DMS79 (cell line): ENCODE results near the gene MFN2.

Source experiments
- DNase-seq: peaks from one replicate; lab custom pipeline; 2025; lab: John Stamatoyannopoulos, UW

MFN2 gene

GRCh38 chr1:11960276-11960675 lies 20.0 kb upstream of the MFN2 start:
- no peak for DNase-seq

GRCh38 chr1:11960715-11961114 lies 19.5 kb upstream of the MFN2 start:
- DNase-seq, result no peak

DNA sequence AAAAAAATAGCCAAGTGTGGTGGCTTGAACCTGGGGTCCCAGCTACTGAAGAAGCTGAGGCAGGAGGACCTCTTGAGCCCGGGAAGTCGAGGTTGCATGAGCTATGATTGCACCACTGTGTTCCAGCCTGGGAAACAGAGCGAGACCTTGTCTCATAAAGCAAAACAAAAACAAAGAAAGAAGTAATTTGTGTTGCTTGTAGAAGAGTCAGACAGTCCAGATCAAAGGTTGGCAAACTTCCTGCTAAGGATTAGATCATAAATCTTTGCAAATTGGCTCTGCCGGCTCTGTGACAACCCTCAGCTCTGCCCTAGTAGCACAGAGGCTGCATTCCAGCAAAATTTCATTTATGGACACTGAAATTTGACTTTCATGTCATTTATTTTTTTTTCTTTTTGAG lies 19.0 kb upstream of the MFN2 start:
- no peak for DNase-seq

GRCh38 chr1:11963622-11964021 lies 16.6 kb upstream of the MFN2 start:
- DNase-seq, result no peak

DNA sequence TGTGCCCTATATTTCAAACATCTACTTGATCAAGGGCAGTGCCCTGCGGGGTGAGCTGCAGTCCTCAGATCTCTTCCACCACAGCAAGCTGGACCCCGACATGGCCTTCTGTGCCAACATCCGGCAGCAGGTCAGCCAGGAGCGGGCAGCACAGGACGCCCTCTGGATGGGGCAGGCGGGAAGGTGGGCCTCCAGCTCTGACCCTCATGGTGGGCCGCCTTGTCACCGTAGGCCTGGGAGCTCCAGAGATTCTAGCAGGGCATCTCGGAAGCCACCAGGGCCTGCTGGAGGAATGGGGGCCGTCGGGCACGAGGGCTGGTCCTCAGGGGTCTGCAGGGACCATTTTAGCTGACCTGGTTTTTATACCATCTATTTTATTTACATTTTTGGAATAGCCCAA lies 15.6 kb upstream of the MFN2 start:
- DNase-seq, result no peak

DNA sequence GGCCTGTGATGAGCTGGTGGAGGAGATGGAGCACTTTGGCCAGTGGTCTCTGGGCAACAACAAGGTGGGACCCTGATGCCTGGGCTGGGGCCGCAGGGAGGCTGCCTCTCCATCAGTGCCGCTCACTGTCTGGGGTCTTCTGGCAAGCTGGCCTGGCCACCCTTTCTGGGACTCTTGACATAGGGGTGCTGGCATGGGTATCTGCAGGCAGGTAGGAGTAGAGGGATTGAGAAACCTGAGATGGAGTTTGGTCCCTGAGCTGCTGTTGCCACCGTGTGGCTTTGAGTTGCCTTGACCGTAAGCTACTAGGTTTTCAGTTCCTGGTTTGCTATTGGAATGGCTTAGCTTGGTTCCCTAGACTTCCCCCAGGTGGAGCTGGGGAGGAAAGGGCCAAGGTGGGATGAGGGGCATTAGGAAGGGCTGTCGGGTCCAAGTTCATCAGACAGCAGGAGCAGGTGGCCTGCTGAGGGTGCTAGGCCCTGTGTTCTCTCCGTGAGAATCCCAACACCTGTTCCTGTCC lies 13.2 kb upstream of the MFN2 start:
- DNase-seq, result peak; percentile 51

DNA sequence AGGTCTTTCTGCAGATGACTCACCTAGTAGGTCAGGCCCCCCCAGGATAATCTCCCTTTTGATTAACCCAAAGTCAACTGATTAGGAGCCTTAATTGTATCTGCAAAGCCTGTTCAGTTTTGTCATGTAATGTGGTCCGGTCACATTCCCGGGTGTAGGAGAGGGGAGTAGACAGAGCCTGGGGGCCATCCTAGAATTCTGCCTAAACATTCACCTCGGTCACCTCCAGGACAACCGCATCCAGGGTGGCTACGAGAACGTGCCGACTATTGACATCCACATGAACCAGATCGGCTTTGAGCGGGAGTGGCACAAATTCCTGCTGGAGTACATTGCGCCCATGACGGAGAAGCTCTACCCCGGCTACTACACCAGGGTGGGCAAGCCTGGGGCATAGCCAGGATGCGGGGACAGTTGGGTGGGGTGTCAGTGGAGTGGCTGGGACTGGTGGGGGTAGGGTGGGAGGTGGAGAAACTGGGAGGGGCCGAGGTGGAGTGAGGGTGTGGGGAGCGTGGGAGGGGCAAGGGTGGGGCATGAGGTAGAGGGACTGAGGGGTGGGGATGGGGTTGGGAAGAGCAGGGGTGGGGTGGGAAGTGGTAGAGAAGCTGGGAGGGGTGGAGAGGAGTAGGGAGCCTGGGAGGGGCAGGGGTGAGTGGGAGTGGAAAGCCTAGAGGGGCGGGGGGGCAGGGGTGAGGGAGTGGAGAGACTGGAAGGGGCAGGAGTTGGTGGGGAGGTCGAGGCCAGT lies 9.6 kb upstream of the MFN2 start:
- no peak for DNase-seq

DNA sequence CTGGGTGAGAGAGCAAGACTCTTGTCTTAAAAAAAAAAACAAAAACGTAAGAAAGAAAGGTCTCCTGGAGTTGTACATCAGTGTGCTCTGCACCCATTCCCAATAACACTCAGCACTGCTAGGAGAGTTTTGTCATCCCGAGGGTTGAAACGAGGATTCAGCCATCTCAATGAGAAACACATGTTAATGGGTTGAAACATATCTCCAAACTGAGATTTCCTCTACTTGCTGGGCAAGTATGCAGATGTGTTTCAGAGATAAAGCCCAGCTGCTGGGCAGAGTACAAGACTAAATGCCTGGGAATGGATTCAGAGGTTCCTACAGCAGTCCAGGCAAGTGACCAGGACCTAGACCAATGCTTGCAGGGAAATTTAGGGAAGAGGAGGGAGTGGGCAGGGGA lies 2.6 kb upstream of the MFN2 start:
- DNase-seq, result no peak

GRCh38 chr1:11978301-11978700 lies 1.9 kb upstream of the MFN2 start:
- DNase-seq, result no peak

- peak; percentile 86 for DNase-seq
Observed at GRCh38 chr1:11979028-11979850, 1.0 kb upstream of the MFN2 start.

DNA sequence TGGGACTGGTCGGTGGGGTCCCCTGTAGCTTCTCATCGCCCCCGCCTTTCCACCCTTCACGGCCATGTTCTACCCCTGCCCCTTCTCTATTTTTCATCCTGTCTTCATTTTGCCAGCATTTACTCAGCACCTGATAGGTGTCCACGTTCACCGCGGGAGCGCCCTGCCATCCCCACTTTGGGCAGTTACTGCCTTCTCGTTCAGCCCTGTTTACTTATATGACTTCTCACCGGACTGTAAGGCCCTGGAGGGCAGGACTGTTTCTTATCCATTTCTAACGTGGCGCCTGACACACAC lies 380 bp downstream of the MFN2 start:
- DNase-seq, result no peak

DNA sequence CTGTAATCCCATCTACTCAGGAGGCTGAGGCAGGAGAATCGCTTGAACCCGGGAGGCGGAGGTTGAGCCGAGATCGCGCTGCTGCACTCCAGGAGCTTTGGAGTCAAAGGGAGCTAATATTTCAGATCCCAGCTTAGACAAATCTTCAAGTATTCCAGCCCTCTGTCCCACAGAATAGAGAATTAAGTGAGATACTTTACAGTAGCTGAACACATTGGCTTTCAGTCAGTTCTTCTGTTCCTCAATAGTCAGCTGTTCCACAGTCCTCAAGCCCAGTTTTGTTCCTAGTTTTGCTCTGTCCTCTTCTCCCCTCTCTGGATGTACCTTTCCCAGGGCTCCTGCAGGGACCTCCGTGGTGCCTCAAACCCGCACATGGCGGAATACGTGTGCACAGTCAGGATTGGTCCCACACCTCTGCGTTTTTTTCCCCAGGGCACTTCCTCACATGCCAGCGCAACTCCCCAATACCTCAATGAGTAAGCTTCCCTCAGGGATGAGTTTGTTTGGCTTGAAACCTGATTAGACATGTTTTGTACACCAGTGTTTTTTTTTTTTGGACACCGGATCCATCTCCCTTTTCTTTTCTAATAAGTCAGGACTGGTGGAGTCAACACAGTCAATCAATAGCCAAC lies 1.2 kb downstream of the MFN2 start:
- no peak for DNase-seq

GRCh38 chr1:11982010-11982392 lies 1.8 kb downstream of the MFN2 start:
- DNase-seq, result no peak

GRCh38 chr1:11984121-11984520 lies 3.9 kb downstream of the MFN2 start:
- DNase-seq, result no peak

- DNase-seq, result no peak
Observed at GRCh38 chr1:11984576-11984975, 4.3 kb downstream of the MFN2 start.

DNA sequence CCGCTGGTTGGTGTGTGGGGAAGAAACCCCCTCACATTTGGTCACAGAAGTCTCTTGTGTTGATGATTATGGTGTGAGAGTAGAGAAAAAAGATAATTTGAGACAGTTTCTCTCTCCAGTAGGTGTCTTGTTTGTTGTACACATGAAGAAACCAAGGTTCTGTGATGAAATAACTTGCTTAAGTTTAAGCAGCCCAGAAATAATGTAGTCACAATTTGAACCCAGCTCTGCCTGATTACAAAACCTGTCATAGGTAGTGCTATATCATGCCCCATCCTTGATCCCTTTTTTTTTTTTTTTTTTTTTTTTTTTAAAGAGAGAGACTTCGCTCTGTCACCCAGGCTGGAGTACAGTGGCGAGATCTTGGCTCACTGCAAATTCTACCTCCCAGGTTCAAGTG lies 4.9 kb downstream of the MFN2 start:
- no peak for DNase-seq

GRCh38 chr1:11985851-11986250 lies 5.6 kb downstream of the MFN2 start:
- no peak for DNase-seq

DNA sequence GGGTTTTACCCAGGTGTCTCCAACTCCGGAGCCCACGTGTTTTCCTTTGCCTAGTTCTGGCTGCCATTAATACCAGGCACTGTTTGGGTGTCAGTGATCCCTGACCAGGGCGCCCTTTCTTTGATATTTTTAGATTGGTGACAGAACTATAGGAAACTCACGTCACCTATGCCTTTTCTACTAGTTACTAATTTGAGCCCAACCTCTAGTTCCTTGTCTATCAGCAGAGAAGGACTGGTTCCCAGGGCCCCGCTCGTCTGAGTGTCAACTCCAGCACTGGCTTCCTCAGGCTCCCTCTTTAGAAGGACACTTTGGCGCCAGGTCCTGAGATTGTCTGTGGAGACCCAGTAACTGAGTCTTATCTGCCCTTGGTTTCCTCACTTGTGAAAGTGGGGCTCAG lies 9.4 kb downstream of the MFN2 start:
- DNase-seq, result no peak

DNA sequence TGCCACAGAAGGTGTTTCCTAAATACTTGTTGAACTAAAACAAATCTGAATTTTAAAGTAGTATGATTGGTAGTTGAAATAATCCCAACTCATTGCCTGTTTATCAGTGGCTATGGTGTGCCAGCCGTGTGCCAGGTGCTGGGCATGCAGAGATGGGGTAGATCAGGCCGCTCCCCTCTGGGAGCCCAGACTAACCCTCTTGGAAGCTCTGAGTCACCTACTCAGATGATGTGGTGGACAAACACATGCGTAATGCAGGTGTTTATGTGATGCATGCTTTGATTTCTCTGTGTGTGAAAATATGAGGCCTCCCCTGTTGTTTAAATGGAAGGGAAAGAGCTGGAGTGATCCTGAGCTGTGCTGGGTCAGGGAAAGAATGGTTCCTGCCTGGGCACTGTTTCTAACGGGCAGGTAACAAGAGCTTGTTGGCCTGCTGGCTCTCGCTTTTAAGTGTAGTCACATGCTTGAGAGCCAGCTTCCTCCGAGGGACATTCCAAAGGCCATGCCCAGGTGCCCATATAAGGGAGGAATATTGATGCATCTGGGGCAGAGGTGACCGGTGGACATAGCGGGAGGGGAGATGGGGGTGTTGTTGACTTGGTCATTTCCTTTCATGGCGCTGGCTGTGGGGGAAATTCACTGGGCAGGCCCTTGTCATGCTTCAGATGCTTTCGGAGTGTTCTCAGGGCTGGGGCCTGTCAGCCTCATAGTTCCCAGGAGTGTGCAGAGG lies 10.2 kb downstream of the MFN2 start:
- DNase-seq, result no peak

DNA sequence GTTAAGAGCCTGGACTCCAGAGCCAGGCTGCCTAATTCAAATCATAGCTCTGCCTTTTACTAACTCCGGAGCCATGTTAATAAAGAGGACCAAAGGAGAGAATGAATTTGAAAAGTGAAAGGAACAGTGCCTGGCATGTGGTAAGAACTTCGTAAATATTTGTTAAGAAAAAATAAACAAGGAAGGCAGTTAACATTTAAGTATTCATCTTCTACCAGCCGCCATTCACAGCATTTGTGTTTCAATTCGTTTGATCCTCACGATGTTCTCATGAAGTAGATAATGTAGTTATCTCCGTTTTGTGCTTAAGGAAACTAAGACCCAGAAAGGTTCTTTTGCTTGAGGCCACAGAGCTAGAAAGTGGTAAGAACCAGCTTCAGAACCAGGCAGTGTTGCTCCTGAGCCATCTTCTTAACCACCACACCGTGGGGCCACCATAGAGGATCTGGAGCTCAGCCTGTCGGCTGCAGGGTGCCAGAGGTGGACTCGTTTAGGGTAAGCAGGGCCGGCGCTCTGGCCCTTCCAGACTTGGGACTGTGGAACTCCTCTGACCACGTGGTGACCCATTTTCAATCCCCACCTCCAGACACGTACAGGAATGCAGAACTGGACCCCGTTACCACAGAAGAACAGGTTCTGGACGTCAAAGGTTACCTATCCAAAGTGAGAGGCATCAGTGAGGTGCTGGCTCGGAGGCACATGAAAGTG lies 11.9 kb downstream of the MFN2 start:
- DNase-seq, result no peak

- no peak for DNase-seq
Observed at GRCh38 chr1:11997081-11997850, 17.0 kb downstream of the MFN2 start.
